ENCODE data around the gene GOLGA2.

- no peak for TF ChIP-seq CTCF (IDR thresholded peaks at IDR 0.05 in 4 of 5, conservative IDR thresholded peaks at IDR 0.05 in 1 of 5)
- TF ChIP-seq POLR2A (IDR thresholded peaks at IDR 0.05), result no peak
These were observed 24.7 kb downstream of the GOLGA2 start for GRCh38 chr9:128250839-128251731.
